Fibroblast of upper back skin (primary cell): Measurements from ENCODE around the gene DMAC2L.
A peak's percentile ranks its signal among the peaks of the same experiment; 100 is the strongest.
"Not testable (repeated sequence)": the region's sequence is repeated elsewhere in the genome, so short reads cannot be mapped to it uniquely, and the experiment has no call there.

Experiments
- DNase-seq: peaks from one replicate; pipeline ENCODE4 v3.0.0-alpha.2; 2013

Gene DMAC2L

GRCh38 chr14:50357124-50357523 lies 45.0 kb downstream of the DMAC2L start:
- DNase-seq = peak; percentile 55

DNA sequence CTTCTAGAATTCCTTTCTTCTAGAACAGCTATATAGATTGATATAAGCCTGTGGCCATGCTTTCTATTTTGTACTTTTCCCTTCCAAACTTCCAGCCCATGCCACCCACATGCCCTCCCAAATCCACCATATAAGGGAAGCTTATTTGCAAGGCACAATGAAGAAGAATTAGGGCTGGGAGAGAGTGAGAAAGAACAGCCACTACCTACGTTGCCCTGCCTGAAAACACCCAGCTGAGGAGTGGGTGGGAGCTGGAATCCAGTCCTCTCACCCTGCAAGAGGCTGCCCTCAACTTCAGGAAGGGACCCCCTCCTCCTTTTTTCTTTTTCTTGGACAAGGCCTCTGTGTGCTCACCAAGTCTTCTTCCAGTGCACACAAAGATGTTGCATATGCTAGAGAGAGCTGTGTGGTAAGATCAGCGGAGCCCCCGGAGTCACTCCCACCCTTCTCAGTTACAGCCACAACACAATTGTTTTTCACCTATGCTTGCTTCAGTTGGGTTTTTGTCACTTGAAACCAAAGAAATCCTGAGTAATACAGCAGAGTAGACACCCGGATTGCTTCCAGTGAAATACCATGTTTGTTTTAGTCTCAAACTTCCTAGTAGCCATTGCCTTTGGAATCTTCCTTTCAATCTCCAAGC lies 45.8 kb downstream of the DMAC2L start:
- DNase-seq = no peak

GRCh38 chr14:50359631-50360030 lies 47.5 kb downstream of the DMAC2L start:
- DNase-seq = no peak

- DNase-seq = no peak
Observed at GRCh38 chr14:50360093-50360492, 48.0 kb downstream of the DMAC2L start.

- DNase-seq = no peak
Observed at GRCh38 chr14:50360851-50361250, 48.7 kb downstream of the DMAC2L start.

- not testable (repeated sequence) for DNase-seq
Observed at GRCh38 chr14:50361473-50362403, 49.6 kb downstream of the DMAC2L start.

DNA sequence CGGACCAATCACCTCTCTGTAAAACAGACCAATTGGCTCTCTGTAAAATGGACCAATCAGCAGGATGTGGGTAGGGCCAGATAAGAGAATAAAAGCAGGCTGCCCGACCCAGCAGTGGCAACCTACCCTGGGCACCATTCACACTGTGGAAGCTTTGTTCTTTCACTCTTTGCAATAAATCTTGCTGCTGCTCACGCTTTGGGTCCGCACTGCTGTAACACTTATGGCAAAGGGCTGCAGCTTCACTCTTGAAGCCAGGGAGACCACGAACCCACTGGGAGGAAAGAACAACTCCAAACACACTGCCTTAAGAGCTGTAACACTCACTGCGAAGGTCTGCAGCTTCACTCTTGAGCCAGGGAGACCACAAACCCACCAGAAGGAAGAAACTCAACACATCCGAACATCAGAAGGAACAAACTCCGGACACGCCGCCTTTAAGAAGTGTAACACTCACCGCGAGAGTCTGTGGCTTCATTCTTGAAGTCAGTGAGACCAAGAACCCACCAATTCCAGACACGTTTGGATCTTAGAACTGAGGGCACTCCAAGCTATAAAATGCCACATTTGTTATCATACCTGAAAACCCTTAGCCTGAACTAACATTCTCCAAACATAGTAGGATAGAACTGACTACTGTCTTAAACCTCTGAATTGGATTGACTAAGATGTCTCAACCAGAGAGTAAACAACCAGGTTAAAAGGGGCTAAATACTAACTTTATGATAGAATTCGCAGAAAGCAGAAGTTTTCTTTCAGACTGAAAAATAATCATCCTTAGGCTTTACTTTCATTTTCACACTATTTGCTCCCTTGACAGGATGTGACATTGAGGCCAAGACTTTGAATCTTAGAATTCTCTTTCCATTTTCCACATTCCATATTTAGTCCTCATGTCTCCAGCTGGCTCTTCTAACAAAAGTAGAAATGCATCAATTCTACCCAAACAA lies 50.9 kb downstream of the DMAC2L start:
- no peak for DNase-seq

- DNase-seq = peak; percentile 23
Observed at GRCh38 chr14:50363714-50364111, 51.6 kb downstream of the DMAC2L start.

- no peak for DNase-seq
Observed at GRCh38 chr14:50364792-50365191, 52.7 kb downstream of the DMAC2L start.

DNA sequence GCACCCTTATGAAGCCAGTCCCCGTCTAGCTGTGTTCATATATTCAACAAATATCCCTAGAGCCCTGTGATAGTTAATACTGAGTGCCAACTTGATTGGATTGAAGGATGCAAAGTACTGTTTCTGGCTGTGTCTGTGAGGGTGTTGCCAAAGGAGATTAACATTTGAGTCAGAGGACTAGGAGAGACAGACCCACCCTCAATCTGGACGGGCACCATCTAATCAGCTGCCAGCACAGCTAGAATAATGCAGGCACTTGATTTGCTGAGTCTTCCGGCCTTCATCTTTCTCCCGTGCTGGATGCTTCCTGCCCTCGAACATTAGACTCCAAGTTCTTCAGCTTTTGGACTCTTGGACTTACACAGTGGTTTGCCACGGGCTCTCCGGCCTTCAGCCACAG lies 53.4 kb downstream of the DMAC2L start:
- DNase-seq = not testable (repeated sequence)

GRCh38 chr14:50366115-50366514 lies 54.0 kb downstream of the DMAC2L start:
- no peak for DNase-seq

DNA sequence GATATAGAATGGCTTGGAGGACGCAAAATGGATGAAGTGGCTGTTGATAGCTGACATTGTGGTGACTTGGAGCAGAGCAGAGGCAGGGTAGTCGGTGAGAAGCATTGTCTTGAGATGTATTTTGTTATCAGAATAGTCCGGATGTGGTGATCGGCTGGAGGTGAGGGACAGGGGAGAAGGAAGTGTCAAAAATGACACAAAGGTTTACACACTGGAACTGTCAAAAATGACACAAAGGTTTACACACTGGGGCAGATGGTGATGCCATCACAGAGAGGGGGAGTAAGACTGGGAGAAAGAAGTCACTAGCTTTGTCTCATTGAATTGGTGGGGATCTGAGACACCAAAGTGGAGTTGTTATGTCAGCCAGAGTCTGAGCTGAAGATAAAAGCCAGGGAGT lies 54.5 kb downstream of the DMAC2L start:
- DNase-seq = no peak

- no peak for DNase-seq
Observed at GRCh38 chr14:50371546-50371945, 59.4 kb downstream of the DMAC2L start.

- DNase-seq = no peak
Observed at GRCh38 chr14:50373959-50374358, 61.8 kb downstream of the DMAC2L start.

- no peak for DNase-seq
Observed at GRCh38 chr14:50375760-50376159, 63.6 kb downstream of the DMAC2L start.
